ENCODE results near the gene MYCN.
"Not testable (repeated sequence)": the region's sequence is repeated elsewhere in the genome, so short reads cannot be mapped to it uniquely, and the experiment has no call there.

The MYCN gene

GRCh38 chr2:15899751-15900493 lies 40.4 kb upstream of the MYCN start:
- Histone ChIP-seq H3K4me3 (ENCODE audit: low read length) (no peak overlapping the region), H3F3A (ENCODE audit: insufficient read depth, low read length) (no peaks in the 10 kb centered on the region), H2AFZ (ENCODE audit: low read length) (no peak overlapping the region), H3K9ac (ENCODE audit: low read length) (no peak overlapping the region), H3K4me1 (ENCODE audit: low read length) (no peaks in the 10 kb centered on the region), H3K9me3 (replicated peaks; ENCODE audit: insufficient read depth, low read length) (no peaks in the 10 kb centered on the region), H3K36me3 (replicated peaks; ENCODE audit: insufficient read depth, low read length) (no peaks in the 10 kb centered on the region), H3K79me2 (ENCODE audit: low read length) (no peaks in the 10 kb centered on the region), H3K9me2 (replicated peaks; ENCODE audit: insufficient read depth, low read length) (no peaks in the 10 kb centered on the region), H3K27ac (ENCODE audit: low read length) (no peak overlapping the region), H3K27me3 (replicated peaks; ENCODE audit: insufficient read depth, low read length) (no peaks in the 10 kb centered on the region), H4K20me1 (ENCODE audit: insufficient read depth, low read length) (no peaks in the 10 kb centered on the region), H3K4me2 (ENCODE audit: low read depth, low read length) (no peak overlapping the region)
- no peak for DNase-seq
- TF ChIP-seq CTCF (IDR thresholded peaks at IDR 0.05; ENCODE audit: low read length) (no peak), EZH2 (optimal IDR thresholded peaks at IDR 0.05; ENCODE audit: low read depth, low read length) (no peak), EZH2phosphoT487 (IDR thresholded peaks at IDR 0.05; ENCODE audit: low read length) (no peak)

- H3K36me3 ChIP-seq (replicated peaks; ENCODE audit: insufficient read depth, low read length): no peaks in the 10 kb centered on the region
- DNase-seq: no peak
- no peak overlapping the region for H3K27ac ChIP-seq (ENCODE audit: low read length)
- no peak overlapping the region for H2AFZ ChIP-seq (ENCODE audit: low read length)
- no peaks in the 10 kb centered on the region for H3K27me3 ChIP-seq (replicated peaks; ENCODE audit: insufficient read depth, low read length)
- no peak overlapping the region for H3K9ac ChIP-seq (ENCODE audit: low read length)
- H3K4me2 ChIP-seq (ENCODE audit: low read depth, low read length): no peak overlapping the region
- no peak overlapping the region for H3K4me3 ChIP-seq (ENCODE audit: low read length)
- no peak for TF ChIP-seq EZH2phosphoT487 (IDR thresholded peaks at IDR 0.05; ENCODE audit: low read length)
- no peak for TF ChIP-seq EZH2 (optimal IDR thresholded peaks at IDR 0.05; ENCODE audit: low read depth, low read length)
- no peak for TF ChIP-seq CTCF (IDR thresholded peaks at IDR 0.05; ENCODE audit: low read length)
- H3F3A ChIP-seq (ENCODE audit: insufficient read depth, low read length): no peaks in the 10 kb centered on the region
- no peaks in the 10 kb centered on the region for H4K20me1 ChIP-seq (ENCODE audit: insufficient read depth, low read length)
- H3K9me3 ChIP-seq (replicated peaks; ENCODE audit: insufficient read depth, low read length): no peaks in the 10 kb centered on the region
- H3K4me1 ChIP-seq (ENCODE audit: low read length): no peaks in the 10 kb centered on the region
- no peaks in the 10 kb centered on the region for H3K9me2 ChIP-seq (replicated peaks; ENCODE audit: insufficient read depth, low read length)
- no peaks in the 10 kb centered on the region for H3K79me2 ChIP-seq (ENCODE audit: low read length)
Measured at GRCh38 chr2:15901095-15901807, 39.1 kb upstream of the MYCN start.

GRCh38 chr2:15901808-15902130 lies 38.6 kb upstream of the MYCN start:
- Histone ChIP-seq H3K27me3 (replicated peaks; ENCODE audit: insufficient read depth, low read length) (no peaks in the 10 kb centered on the region), H3K36me3 (replicated peaks; ENCODE audit: insufficient read depth, low read length) (no peaks in the 10 kb centered on the region), H3K9me2 (replicated peaks; ENCODE audit: insufficient read depth, low read length) (no peaks in the 10 kb centered on the region), H3K9ac (ENCODE audit: low read length) (no peak overlapping the region), H3F3A (ENCODE audit: insufficient read depth, low read length) (no peaks in the 10 kb centered on the region), H3K4me1 (ENCODE audit: low read length) (no peaks in the 10 kb centered on the region), H3K4me2 (ENCODE audit: low read depth, low read length) (no peak overlapping the region), H4K20me1 (ENCODE audit: insufficient read depth, low read length) (no peaks in the 10 kb centered on the region), H3K79me2 (ENCODE audit: low read length) (no peaks in the 10 kb centered on the region), H3K27ac (ENCODE audit: low read length) (no peak overlapping the region), H3K4me3 (ENCODE audit: low read length) (no peak overlapping the region), H3K9me3 (replicated peaks; ENCODE audit: insufficient read depth, low read length) (no peaks in the 10 kb centered on the region), H2AFZ (ENCODE audit: low read length) (no peak overlapping the region)
- DNase-seq: no peak
- TF ChIP-seq EZH2 (optimal IDR thresholded peaks at IDR 0.05; ENCODE audit: low read depth, low read length) (no peak), EZH2phosphoT487 (IDR thresholded peaks at IDR 0.05; ENCODE audit: low read length) (no peak), CTCF (IDR thresholded peaks at IDR 0.05; ENCODE audit: low read length) (no peak)

GRCh38 chr2:15903910-15904309 lies 36.4 kb upstream of the MYCN start:
- H3K27ac ChIP-seq (ENCODE audit: low read length); H3K79me2 ChIP-seq (ENCODE audit: low read length); H3K4me2 ChIP-seq (ENCODE audit: low read depth, low read length); H3K27me3 ChIP-seq (replicated peaks; ENCODE audit: insufficient read depth, low read length); H3K4me1 ChIP-seq (ENCODE audit: low read length); H3F3A ChIP-seq (ENCODE audit: insufficient read depth, low read length); H2AFZ ChIP-seq (ENCODE audit: low read length); H4K20me1 ChIP-seq (ENCODE audit: insufficient read depth, low read length); H3K9ac ChIP-seq (ENCODE audit: low read length); H3K36me3 ChIP-seq (replicated peaks; ENCODE audit: insufficient read depth, low read length); DNase-seq; H3K4me3 ChIP-seq (ENCODE audit: low read length); H3K9me3 ChIP-seq (replicated peaks; ENCODE audit: insufficient read depth, low read length); H3K9me2 ChIP-seq (replicated peaks; ENCODE audit: insufficient read depth, low read length): not testable (repeated sequence)
